CD14-positive monocyte (primary cell): ENCODE results near the gene PTPRD. TPM values are rescaled to one million over a fixed set of nuclear protein-coding genes. Genes with fewer than 3 reads are reported as not detected.

Experiments
- DNase-seq, 3 donors: peaks; one replicate each; pipeline ENCODE4 v3.0.0-alpha.2; 2011 to 2022
- H2AFZ ChIP-seq: 2 replicates; pipeline ENCODE4 v1.6.0; 2012; ENCODE audit warnings: mild to moderate bottlenecking, low read depth, low read length, inconsistent platforms; ENCODE audit not compliant: insufficient read depth, poor library complexity, severe bottlenecking
- H3K27ac ChIP-seq, 2 donors: 1 replicate in 1 of 2; 2 replicates in 1 of 2; pipeline ENCODE4 v1.5.1; 2012 to 2013; ENCODE audit warnings: low read length in 2 of 2, control low read depth in 1 of 2, inconsistent platforms in 1 of 2, low read depth in 1 of 2, mild to moderate bottlenecking in 1 of 2
- H3K27me3 ChIP-seq, 2 donors: one replicate each; pipeline versions ENCODE4 v1.6.0 to v1.6.1; 2011 to 2013; ENCODE audit warnings: low read length in 2 of 2; ENCODE audit not compliant: control insufficient read depth in 2 of 2, insufficient read depth in 2 of 2
- H3K36me3 ChIP-seq, 2 donors: replicated peaks in 1 of 2; 1 replicate in 1 of 2; 2 replicates in 1 of 2; pipeline versions ENCODE4 v1.5.1 to v1.6.1; 2012 to 2013; ENCODE audit warnings: low read length in 2 of 2, control low read depth in 1 of 2, inconsistent platforms in 1 of 2, mild to moderate bottlenecking in 1 of 2; ENCODE audit not compliant: insufficient read depth in 2 of 2, control insufficient read depth in 1 of 2
- H3K4me1 ChIP-seq, 2 donors: 1 replicate in 1 of 2; 2 replicates in 1 of 2; pipeline versions ENCODE4 v1.5.1 to v1.6.1; 2012 to 2013; ENCODE audit warnings: low read length in 2 of 2, control low read depth in 1 of 2, inconsistent platforms in 1 of 2, mild to moderate bottlenecking in 1 of 2, moderate library complexity in 1 of 2; ENCODE audit not compliant: insufficient read depth in 2 of 2, control insufficient read depth in 1 of 2
- H3K4me2 ChIP-seq: replicated peaks from 2 replicates; pipeline ENCODE3; 2012; ENCODE audit warnings: low read length, moderate library complexity, mild to moderate bottlenecking; ENCODE audit not compliant: poor library complexity, severe bottlenecking; ENCODE audit errors: extremely low read depth
- H3K4me3 ChIP-seq, 3 experiments: fragments of 200-600 bp in 1 of 3; sonication (generic) in 1 of 3; replicated peaks in 1 of 3; 1 replicate in 2 of 3; 2 replicates in 1 of 3; pipeline ENCODE4 v1.5.1; 2011 to 2013; ENCODE audit warnings: low read length in 3 of 3, mild to moderate bottlenecking in 3 of 3, control low read depth in 2 of 3, low read depth in 2 of 3, inconsistent platforms in 1 of 3, moderate library complexity in 1 of 3
- H3K79me2 ChIP-seq: 2 replicates; pipeline ENCODE4 v1.6.0; 2012; ENCODE audit warnings: mild to moderate bottlenecking, control low read depth, inconsistent platforms, low read length, moderate library complexity; ENCODE audit not compliant: insufficient read depth
- H3K9ac ChIP-seq: 2 replicates; pipeline ENCODE4 v1.6.0; 2017; ENCODE audit warnings: low read length, mild to moderate bottlenecking; ENCODE audit not compliant: insufficient read depth, poor library complexity, severe bottlenecking
- H3K9me3 ChIP-seq, 2 donors: replicated peaks in 1 of 2; 1 replicate in 1 of 2; 2 replicates in 1 of 2; pipeline versions ENCODE4 v1.5.1 to v1.6.1; 2012 to 2013; ENCODE audit warnings: low read length in 2 of 2, control low read depth in 1 of 2; ENCODE audit not compliant: control insufficient read depth in 1 of 2, insufficient read depth in 1 of 2
- H4K20me1 ChIP-seq: 2 replicates; pipeline ENCODE4 v1.6.0; 2012; ENCODE audit warnings: mild to moderate bottlenecking, low read length, control low read depth, moderate library complexity; ENCODE audit not compliant: insufficient read depth
- H3K27ac Mint-ChIP-seq, 7 donors: one replicate each; pipeline ENCODE4 v1.8.0; 2020; ENCODE audit warnings: mild to moderate bottlenecking in 7 of 7, mixed read lengths in 7 of 7, moderate library complexity in 6 of 7, inconsistent platforms in 2 of 7
- H3K27me3 Mint-ChIP-seq, 3 donors: one replicate each; pipeline ENCODE4 v1.8.0; 2021 to 2022; ENCODE audit warnings: low read depth in 3 of 3, mild to moderate bottlenecking in 3 of 3, mixed read lengths in 3 of 3, moderate library complexity in 3 of 3, inconsistent platforms in 1 of 3
- H3K36me3 Mint-ChIP-seq, 2 donors: one replicate each; pipeline ENCODE4 v1.8.0; 2020; ENCODE audit warnings: mixed read lengths in 2 of 2, inconsistent platforms in 1 of 2, mild to moderate bottlenecking in 1 of 2
- H3K4me1 Mint-ChIP-seq: one replicate; pipeline ENCODE4 v1.8.0; 2020; ENCODE audit warnings: mild to moderate bottlenecking, mixed read lengths
- H3K4me3 Mint-ChIP-seq, 2 donors: one replicate each; pipeline ENCODE4 v1.8.0; 2020; ENCODE audit warnings: mild to moderate bottlenecking in 2 of 2, mixed read lengths in 2 of 2, moderate library complexity in 1 of 2
- H3K9me3 Mint-ChIP-seq, 7 donors: one replicate each; pipeline ENCODE4 v1.8.0; 2020 to 2022; ENCODE audit warnings: mixed read lengths in 7 of 7, mild to moderate bottlenecking in 6 of 7, moderate library complexity in 6 of 7, inconsistent platforms in 2 of 7
- WGBS: methylation state at CpG from one replicate; pipeline ENCODE4 v1.1.5; 2013; ENCODE audit warnings: missing lambda C conversion rate; ENCODE audit not compliant: insufficient coverage; 5-methylcytosine and 5-hydroxymethylcytosine counted together
- intact Hi-C, 2 donors: fragments of 100-400 bp; cut with micrococcal nuclease; formaldehyde crosslinking; loops; one replicate each; pipeline versions ENCODE4 v1.15.0 to v1.15.1; 2023
- polyA plus RNA-seq, 3 donors: library from polyadenylated mRNA; depleted of rRNA in 1 of 3; unstranded in 2 of 3; stranded (reverse) in 1 of 3; fragments of 300-500 nt in 2 of 3; fragments of >200 nt in 1 of 3; fragmentation: Illumina TruSeq in 2 of 3; gene quantifications; 1 replicate in 2 of 3; 2 replicates in 1 of 3; pipeline ENCODE4 v1.2.3, GENCODE V29; 2012 to 2021
- TF ChIP-seq, protein P1 (sequence below): fragments of 200-600 bp; IDR thresholded peaks from one replicate; pipeline ENCODE4 v1.8.0; 2022; ENCODE audit warnings: antibody characterized with exemption, mild to moderate bottlenecking

Gene PTPRD
- polyA plus RNA-seq, 3 donors, result not detected

DNA sequence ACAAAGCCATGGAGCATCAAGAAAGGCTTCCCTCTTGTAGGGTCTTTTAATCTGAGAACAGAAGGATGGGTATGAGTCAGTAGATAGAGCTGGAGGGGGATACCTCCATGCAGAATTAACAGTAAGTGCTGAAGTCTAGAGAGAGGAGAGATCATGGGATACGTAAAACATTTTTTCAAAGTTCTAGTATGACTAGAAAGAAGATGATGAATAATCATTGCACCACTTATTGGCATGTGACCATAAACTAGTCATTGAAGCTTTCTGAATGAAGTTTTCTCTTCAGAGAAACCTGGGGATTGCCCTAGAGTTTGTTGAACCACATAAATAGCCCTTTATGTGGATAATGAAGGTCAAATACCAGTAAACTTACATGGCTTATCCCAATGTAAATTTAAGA is 48.6 kb upstream of the PTPRD start:
- peaks cover 0 to 2% (median 0%) of the 10 kb centered on the region in 7 donors for H3K9me3 Mint-ChIP-seq
- no peak overlapping the region for H3K4me2 ChIP-seq
- no peak overlapping the region for H3K27ac ChIP-seq
- no peaks in the 10 kb centered on the region for H3K27me3 ChIP-seq
- H3K9ac ChIP-seq, result no peak overlapping the region
- no peak overlapping the region for H3K4me3 Mint-ChIP-seq
- no peaks in the 10 kb centered on the region for H3K4me1 ChIP-seq
- no peaks in the 10 kb centered on the region for H3K36me3 ChIP-seq
- WGBS, result no CpG with 5 or more reads among the region's 1 CpG
- no peak overlapping the region for H3K27ac Mint-ChIP-seq
- intact Hi-C loops, result no loop called here
- no peaks in the 10 kb centered on the region for H4K20me1 ChIP-seq
- H2AFZ ChIP-seq, result no peak overlapping the region
- no peaks in the 10 kb centered on the region for H3K9me3 ChIP-seq
- no peak overlapping the region for H3K4me3 ChIP-seq
- no peaks in the 10 kb centered on the region for H3K4me1 Mint-ChIP-seq
- TF ChIP-seq, protein P1, sequence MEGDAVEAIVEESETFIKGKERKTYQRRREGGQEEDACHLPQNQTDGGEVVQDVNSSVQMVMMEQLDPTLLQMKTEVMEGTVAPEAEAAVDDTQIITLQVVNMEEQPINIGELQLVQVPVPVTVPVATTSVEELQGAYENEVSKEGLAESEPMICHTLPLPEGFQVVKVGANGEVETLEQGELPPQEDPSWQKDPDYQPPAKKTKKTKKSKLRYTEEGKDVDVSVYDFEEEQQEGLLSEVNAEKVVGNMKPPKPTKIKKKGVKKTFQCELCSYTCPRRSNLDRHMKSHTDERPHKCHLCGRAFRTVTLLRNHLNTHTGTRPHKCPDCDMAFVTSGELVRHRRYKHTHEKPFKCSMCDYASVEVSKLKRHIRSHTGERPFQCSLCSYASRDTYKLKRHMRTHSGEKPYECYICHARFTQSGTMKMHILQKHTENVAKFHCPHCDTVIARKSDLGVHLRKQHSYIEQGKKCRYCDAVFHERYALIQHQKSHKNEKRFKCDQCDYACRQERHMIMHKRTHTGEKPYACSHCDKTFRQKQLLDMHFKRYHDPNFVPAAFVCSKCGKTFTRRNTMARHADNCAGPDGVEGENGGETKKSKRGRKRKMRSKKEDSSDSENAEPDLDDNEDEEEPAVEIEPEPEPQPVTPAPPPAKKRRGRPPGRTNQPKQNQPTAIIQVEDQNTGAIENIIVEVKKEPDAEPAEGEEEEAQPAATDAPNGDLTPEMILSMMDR, result no peak
- no peaks in the 10 kb centered on the region for H3K27me3 Mint-ChIP-seq
- DNase-seq, result no peak
- H3K36me3 Mint-ChIP-seq, result no peaks in the 10 kb centered on the region
- no peaks in the 10 kb centered on the region for H3K79me2 ChIP-seq

DNA sequence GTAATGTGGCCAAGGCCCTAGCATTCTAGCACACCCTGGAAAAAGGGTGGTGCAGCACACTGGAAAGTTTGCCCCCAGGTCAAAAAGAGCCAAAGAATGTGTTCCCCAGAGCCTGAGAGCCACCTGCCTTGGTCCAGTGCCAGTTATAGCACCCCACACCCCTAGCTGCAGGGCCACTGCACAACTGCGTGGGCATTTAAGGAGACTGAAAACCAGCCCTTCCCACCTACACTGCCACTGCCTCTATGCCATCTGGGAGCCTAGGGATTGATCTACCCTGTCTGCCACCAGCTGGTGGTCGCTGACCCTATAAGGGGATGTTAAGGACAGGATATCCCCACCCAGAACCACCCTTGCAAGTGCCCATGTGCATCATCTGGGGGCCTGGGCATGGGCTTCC is 38.2 kb upstream of the PTPRD start:
- WGBS, result 80% methylated on average over 1 of the region's 2 CpGs

More for the DNA sequence above, 38.2 kb upstream of the PTPRD start:
- Mint-ChIP-seq H3K27ac (no peak overlapping the region), H3K27me3 (peaks cover 0 to 2% (median 0%) of the 10 kb centered on the region in 3 donors), H3K4me3 (no peak overlapping the region), H3K9me3 (peaks cover 1 to 20% (median 9%) of the 10 kb centered on the region in 7 donors), H3K4me1 (no peaks in the 10 kb centered on the region), H3K36me3 (no peaks in the 10 kb centered on the region)
- Histone ChIP-seq H3K4me2 (no peak overlapping the region), H4K20me1 (no peaks in the 10 kb centered on the region), H3K27me3 (no peaks in the 10 kb centered on the region), H3K27ac (no peak overlapping the region), H3K4me1 (no peaks in the 10 kb centered on the region), H3K4me3 (no peak overlapping the region), H3K79me2 (no peaks in the 10 kb centered on the region), H3K9me3 (peaks cover 11 to 15% of the 10 kb centered on the region in 2 donors), H3K9ac (no peak overlapping the region), H2AFZ (no peak overlapping the region), H3K36me3 (no peaks in the 10 kb centered on the region)
- no peak for DNase-seq
- TF ChIP-seq, protein P1, result no peak
- intact Hi-C loops, result no loop called here
